ENCODE data around the gene ZSWIM4.
"Not testable (repeated sequence)": the region's sequence is repeated elsewhere in the genome, so short reads cannot be mapped to it uniquely, and the experiment has no call there.

ZSWIM4 gene

DNA sequence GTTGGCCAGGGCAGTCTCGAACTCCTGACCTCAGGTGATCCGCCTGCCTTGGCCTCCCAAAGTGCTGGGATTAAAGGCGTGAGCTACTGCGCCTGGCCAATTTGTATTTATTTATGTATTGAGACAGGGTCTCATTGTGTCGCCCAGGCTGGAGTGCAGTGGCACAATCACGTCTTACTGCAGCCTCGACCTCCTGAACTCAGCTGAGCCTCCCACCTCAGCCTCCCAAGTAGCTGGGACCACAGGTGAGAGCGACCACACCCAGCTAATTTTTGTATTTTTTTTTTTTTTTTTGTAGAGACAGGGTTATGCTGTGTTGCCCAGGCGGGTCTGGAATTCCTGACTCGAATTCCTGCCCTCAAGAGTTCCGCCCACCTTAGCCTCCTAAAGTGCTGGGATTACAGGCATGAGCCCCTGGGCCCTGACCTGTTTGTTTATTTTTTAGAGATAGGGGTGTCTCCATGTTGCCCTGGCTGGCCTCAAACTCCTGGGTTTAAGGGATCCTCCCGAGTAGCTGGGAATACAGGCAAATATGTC, 57.0 kb downstream of the ZSWIM4 start:
- not testable (repeated sequence) for DNase-seq

DNA sequence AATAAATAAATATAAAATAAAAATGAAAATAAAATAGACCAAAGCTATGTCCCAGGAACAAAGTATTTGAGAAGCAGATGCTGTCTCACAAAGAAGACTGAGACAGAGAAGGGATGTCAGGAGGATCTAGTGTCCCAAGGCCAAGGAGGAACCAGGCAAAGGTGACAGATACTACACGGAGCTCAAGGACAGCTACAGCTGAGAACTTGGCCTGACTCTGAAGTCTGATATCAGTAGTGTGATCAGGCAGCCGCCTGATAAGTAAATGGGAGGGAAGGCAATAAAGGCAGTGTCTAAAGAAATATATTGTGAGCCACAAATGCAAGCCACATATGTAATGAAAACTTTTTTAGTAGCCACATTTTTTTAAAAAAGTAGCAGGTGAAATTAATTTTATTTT, 61.3 kb downstream of the ZSWIM4 start:
- no peak for DNase-seq

DNA sequence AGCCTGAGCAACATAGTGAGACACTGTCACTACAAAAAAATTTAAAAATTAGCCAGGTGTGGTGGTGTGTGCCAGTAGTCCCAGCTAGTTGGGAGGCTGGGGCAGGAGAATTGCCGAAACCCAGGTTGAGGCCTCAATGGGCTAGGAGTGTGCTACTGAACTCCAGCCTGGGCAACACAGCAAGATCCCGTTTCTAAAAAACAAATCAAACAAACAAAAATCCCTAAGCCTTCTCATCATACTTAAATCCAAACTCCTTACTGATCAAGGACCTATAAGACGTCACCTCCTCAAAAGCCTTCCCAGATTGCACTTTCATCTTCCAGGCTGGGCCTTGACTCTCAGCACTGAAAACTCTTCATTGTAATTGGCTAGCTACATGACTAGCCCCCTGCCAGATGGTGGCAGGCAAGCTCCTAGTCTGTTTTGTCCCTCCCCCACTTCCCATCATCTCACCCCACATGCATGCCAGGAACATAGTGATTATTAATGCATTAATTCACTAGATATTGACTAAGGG, 64.2 kb downstream of the ZSWIM4 start:
- no peak for DNase-seq

- no peak for DNase-seq
Measured at GRCh38 chr19:13860679-13861391, 65.6 kb downstream of the ZSWIM4 start.

DNA sequence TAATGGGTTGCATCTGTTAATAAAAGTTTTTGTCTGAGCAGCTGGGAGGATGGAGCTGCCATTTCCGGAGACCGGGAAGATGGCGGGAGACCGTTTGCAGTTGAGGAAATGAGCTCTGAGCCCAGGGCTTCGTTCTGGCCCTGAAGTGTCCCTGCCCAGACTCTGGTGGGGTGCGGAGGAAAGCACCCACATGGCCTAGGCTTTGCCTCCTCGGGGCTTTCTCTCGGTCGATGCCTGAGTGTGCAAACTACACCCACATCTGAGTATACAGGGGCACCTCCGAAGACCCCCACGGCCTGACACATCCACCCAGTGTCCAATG, 66.1 kb downstream of the ZSWIM4 start:
- DNase-seq, result no peak

GRCh38 chr19:13861714-13862531, 66.7 kb downstream of the ZSWIM4 start:
- DNase-seq, result peak; percentile 67

- DNase-seq, result no peak
Measured at GRCh38 chr19:13864046-13864666, 68.9 kb downstream of the ZSWIM4 start.

DNA sequence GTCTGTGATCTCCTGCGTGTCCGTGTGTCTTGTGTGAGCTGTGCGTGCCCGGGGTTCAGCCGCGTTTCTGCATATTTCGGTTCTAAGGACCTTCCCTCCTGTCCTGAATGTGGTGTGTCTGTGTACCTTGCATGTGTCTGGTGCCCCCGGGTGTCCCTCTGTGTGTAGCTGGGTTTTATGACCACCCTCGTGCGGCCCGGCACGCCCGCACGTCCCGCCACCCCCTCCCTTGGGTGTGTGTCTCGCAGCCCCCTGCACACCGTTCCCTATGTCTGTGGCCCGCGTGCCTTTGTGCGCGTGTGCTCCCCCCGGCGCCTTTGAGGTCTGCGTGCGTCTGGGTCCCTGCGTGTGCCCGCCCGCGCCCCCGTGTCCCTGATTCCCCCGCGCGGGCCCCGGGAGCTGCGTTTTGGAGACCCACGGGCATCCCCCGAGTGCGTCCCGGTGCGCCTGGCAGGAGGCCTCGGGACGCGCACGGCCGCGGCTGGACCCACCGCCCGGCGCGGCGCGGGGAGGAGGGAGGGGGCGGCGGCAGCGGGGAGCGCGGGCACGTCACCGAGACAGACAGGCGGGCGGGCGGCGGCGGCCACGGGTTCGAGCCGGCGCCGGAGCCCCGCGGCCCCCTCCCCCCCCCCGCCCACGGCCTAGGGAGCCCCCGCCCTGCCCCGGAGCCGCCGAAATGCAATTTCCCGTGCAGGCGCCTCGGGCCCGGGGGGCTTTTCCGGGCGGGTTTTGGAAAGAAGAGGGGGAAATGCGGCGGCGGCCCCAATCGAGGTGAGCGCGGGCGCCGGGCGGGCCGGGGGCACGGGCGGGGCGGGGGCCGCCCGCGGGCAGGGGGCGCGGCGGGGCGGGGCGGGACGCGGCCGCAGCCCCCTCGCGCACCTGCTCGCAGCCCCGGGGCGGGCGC, 69.7 kb downstream of the ZSWIM4 start:
- no peak for DNase-seq

DNA sequence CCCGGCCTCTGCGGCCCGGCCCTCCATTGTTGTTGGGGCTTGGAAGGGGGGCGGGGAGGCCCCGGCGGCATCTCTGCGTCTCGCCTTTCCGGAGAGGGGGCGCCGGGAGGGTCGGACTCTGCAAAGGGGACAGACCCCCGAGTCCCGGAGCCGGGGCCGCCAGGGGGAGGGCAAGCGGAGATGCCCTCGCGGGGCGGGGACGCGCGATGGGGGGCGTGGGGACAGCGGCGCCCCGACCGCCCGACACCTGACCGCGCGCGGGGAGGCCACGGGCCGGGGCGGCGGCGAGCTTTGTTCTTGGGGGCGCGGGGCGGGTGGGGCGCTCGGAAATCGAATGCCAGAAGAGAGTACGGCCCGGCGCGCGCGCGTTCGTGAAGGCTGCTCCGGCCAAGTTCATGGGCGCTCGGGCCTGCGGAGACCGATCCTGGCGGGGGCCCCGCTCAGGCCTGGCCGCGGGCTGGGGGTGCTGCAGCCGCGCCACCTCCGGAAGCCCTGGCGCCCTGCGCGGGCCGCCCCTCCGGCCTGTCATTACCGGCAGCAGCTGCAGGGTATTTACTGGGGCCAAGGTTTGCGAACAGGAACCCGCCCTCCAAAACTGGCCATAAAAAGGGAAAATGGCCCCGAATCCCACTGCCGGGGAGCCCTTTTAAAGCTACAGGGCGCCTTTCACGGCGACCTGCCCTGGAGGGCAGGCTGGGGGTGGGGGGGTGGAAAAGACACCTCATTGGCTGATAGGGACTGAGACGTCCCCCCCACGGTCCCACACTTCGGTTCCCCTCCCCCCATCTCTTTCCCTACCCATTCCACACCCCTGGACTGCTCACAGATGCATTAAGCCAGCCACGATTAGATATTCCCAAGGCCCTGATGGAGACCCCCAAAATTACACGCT, 70.6 kb downstream of the ZSWIM4 start:
- peak; percentile 42 for DNase-seq

DNA sequence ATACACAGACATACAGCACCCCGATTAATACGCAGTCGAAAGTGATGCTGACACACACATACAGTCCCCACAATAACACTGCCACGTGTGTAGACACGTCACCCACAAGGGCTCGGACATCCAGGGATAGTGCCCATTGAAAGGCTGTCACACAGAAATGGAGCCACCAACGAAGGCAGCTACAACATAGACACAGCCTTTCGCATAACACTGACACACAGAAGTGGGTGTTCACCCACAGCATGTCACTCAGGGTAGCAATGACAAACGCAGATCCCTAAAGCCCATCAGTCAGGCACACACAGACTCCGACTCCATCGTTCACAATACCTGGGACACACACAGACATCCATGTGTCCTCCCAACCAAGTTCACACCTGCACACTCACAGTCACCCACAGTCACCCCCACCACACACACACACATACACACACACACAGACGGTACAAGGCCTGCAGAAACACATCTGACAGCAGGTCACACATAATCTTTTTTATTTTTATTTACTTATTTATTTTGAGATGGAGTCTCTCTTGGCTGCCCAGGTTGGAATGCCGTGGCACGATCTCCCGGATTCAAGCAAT, 71.3 kb downstream of the ZSWIM4 start:
- no peak for DNase-seq

DNA sequence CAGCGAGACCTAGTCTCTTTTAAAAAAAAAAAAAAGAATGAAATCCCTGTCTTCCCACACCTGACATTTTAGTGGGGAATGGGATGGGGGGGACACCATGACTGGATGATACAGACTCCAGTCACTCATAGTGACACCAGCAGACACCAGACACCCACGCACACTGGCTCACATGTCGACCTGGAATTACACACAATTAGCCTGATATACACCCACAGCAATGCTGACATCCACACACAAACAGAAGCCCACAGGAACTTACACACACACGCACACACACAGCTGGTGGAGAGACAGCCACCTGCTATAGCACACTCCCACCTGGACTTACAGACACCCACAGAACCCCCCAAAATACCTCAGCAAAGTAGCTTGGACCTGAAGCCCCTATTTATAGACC, 73.4 kb downstream of the ZSWIM4 start:
- no peak for DNase-seq

DNA sequence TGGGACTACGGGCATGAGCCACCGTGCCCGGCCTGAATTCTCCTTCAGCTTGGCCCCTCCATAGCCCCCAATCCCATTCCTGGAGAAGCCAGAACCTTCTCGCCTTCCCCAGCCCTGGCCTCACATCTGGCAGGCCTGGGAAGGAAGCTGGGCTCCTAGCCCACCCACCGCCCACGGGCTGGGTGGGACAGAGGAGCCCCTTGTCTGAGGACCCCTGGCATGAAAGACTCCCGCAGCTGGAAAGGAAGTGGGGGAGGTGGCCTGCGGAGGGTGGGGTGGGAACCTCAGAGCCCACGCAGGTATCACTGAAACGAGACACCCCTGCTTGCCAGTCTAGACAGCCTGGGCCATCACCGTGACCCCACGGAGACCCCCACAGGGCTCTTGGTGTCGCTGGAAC, 74.0 kb downstream of the ZSWIM4 start:
- no peak for DNase-seq

- DNase-seq, result no peak
Measured at GRCh38 chr19:13870873-13871272, 75.6 kb downstream of the ZSWIM4 start.

- no peak for DNase-seq
Measured at GRCh38 chr19:13872339-13872694, 77.1 kb downstream of the ZSWIM4 start.

GRCh38 chr19:13872695-13873389, 77.6 kb downstream of the ZSWIM4 start:
- DNase-seq, result peak; percentile 40

DNA sequence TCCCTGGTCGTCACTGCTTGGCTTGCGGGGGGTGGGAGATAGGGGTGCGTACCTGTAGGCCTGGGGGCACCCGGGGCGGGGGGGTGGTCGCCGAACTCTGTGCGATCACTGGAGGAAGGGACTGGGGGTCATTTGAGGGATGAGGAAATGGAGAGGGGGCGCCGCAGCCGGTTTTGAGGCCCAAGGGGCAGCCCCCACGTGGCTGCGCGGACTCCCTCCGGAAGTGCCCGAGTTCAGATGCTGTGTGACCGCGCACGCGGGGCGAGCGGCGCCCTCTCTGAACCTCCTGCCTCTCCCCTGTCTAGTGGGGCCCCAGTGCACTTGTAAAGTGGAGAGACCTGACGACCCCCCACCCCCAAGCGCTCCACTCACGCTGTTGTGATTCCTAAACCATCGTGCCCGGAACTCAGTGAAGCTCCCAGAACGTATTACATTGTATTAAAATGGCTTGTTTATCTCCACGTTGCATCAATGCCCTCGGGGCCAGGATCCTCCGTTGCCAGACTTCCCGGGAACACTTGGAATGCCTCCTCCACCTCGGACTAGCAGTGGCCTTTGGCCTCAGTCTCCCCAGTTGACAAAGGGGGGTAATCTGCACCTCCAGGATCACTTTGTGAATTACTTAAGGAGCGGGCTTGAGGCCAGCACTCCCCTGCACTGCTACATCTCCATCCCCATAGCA, 78.7 kb downstream of the ZSWIM4 start:
- no peak for DNase-seq

DNA sequence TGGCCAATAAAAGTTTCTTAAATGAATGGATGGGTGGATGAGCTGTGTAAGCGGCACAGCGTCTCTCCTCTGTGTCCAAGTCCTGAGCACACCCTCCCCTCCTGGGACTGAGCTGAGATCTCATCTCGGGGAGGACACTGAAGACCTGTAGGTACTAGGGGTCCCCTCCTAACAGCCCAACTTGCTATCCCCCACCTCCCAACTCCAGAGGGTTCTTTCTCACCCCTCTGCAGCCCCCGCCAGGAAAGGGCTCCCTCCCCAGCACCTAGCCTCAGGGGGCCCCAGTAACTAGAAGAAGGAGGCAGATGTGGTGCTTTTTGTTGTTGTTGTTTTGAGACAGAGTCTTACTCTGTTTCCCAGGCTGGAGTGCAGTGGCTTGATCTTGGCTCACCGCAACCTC, 80.6 kb downstream of the ZSWIM4 start:
- DNase-seq, result no peak

- DNase-seq, result no peak
Measured at GRCh38 chr19:13876834-13877233, 81.6 kb downstream of the ZSWIM4 start, which contains the start of gene NANOS3. NANOS3 (plus strand) TSS chr19:13877134; CDS start chr19:13877249, 115 bp downstream.

GRCh38 chr19:13877303-13877702, 82.1 kb downstream of the ZSWIM4 start:
- no peak for DNase-seq

All from NCI-H1105 (cell line).